NCI-H2196 treated with DMSO at 0.1 percent for 48 hours (cell line): ENCODE measurements around the gene KIF5A.
A peak's percentile ranks its signal among the peaks of the same experiment; 100 is the strongest.

Experiments
- DNase-seq: peaks from one replicate; lab custom pipeline; 2025; ENCODE audit not compliant: unreplicated experiment; lab: John Stamatoyannopoulos, UW

KIF5A gene

DNA sequence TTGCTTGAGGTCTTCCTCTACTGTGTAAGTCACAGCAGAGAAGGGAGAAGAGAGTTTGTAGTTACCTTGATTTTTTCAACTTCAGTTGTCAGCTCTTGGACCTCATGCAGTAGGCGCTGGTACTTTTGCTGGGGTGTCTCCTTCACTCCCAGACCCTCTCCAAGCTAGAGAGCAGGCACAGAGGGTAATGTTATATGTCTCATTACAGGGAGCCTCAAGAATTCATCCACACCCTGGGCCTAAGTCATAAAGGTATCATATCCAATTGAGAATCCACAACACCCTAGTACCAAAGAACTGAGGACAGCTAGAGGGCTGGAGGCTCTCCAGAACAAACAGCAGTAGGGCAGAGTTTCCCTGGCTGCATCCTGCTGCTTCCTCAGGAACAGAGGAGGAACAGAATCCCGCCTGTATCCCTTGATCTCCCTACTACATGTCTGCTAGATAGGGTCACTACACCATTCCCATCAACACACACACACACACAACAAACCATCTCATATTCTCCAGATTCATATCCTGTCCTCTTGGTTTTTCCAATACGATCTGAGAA lies 14.8 kb upstream of the KIF5A start:
- DNase-seq: no peak

GRCh38 chr12:57535764-57536596 lies 13.9 kb upstream of the KIF5A start:
- no peak for DNase-seq

- DNase-seq: no peak
These were observed 13.3 kb upstream of the KIF5A start for GRCh38 chr12:57536597-57536942.

DNA sequence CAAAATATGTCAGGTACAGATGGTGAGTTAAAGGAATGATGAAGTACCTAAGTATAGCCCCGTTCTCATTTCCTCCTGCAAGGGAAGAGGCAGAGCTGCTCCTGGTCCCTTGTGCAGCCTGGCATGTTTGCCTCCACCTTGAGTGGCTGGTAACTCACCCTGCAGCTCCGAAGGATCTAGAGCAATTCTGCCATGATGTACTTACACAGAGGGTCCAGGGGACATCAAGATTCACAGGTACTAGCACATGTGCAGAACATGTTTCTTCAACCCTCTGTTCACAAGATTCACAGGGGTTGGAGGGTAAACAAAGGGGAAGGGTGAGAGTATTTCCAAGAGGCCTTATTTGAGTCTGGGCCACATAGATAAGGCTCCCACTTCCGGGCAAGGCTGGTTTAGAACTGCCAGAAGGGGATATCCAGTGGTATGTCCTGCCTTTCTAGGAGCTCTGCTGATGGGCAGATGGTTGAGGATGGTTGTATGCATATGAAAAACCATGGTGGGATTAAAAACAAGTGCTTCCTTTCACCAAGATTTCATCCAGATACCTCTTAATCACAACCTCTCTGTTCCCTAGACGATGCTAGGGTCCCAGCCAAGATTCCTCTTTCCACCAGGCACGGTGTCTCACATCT lies 10.6 kb upstream of the KIF5A start:
- DNase-seq: no peak

DNA sequence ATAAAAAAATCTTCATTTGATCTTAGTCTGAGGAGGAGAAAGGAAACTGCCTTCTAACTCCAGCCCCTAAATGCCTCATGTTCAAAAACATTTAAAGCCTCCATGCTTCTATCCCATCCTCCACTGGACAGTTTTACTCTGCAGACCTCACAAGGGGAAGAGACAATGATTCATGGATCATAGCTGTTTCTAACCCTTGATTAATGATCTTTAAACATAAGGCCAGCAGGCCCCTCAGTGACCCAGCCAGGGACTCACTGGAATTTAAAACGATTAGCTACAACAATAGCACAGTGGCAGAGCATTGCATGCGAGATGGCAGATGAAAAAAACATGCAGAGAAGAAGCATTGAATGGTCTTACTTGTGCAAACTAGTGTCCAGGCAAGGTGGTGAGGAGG lies 8.8 kb upstream of the KIF5A start:
- DNase-seq: no peak

GRCh38 chr12:57541717-57542116 lies 8.1 kb upstream of the KIF5A start:
- DNase-seq: no peak

GRCh38 chr12:57543581-57543980 lies 6.3 kb upstream of the KIF5A start:
- peak; percentile 45 for DNase-seq

DNA sequence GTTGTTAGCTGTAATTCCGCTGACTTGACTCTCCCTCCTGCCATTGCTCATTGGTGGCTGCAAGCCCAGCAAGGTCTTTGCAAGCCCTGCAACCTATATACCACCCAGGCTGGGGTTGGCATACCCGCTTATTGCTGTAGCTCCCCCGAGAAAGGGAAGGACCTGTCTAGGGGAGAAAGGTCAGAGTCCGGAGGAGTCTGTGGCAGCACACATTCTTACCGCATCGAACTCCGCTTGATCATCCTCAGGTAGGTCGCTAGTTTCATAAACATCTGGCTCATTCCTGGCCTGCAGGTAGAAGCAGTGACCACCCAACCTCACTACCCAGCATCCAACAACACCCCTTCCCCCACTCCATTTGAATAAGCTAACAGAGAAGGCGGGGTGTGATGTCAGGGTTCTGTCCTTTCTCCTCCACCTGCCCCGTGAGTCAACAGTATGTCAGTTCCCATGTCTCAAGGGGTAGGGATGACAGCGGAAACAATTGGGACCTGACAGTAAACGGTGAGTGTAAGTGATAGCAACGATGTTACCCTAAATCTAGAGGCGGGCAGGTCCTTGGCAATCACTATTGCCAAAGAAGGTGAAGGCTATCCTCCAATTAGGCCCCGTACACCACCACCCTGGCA lies 3.9 kb upstream of the KIF5A start:
- DNase-seq: no peak

- peak; percentile 98 for DNase-seq
These were observed 3.2 kb upstream of the KIF5A start, which contains the start of gene DCTN2 for GRCh38 chr12:57546438-57547287. TSS of gene DCTN2 (minus strand) at chr12:57547192. CDS start at chr12:57547063, 129 bp downstream.

DNA sequence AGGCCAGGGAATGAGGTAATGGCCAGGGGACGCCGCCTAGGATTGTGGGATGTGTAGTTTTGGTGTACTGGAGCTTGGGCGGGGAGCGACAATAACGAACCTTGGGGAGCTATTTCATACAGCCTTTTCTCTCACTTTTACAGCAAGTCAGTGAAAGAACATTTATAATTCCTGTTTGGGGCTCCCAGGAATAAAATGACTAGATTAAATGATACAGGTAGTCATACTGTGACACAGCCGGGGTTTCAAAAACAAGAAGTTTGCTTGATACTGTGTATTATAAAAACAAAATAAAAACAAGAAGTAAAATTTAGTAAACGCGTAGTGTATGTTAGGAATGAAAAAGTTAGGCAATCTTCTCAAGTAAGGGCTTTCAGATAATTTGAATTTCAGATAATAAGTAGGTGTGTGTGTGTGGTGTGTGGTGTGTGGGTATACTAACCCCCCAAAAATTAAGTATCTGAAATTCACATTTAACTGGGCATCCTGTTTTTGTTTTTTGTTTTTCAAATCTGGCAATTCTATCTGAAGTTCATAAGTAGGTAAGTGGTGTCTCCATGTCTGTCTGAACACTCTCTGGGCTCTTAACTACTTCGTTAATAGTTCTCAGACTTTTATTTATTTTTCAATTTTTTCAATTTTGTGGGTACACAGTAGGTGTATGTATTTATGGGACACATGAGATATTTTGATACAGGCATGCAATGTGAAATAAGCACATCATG lies 2.4 kb upstream of the KIF5A start:
- no peak for DNase-seq

GRCh38 chr12:57548013-57548315 lies 1.9 kb upstream of the KIF5A start:
- DNase-seq: no peak

GRCh38 chr12:57548488-57548887 lies 1.4 kb upstream of the KIF5A start:
- DNase-seq: no peak

DNA sequence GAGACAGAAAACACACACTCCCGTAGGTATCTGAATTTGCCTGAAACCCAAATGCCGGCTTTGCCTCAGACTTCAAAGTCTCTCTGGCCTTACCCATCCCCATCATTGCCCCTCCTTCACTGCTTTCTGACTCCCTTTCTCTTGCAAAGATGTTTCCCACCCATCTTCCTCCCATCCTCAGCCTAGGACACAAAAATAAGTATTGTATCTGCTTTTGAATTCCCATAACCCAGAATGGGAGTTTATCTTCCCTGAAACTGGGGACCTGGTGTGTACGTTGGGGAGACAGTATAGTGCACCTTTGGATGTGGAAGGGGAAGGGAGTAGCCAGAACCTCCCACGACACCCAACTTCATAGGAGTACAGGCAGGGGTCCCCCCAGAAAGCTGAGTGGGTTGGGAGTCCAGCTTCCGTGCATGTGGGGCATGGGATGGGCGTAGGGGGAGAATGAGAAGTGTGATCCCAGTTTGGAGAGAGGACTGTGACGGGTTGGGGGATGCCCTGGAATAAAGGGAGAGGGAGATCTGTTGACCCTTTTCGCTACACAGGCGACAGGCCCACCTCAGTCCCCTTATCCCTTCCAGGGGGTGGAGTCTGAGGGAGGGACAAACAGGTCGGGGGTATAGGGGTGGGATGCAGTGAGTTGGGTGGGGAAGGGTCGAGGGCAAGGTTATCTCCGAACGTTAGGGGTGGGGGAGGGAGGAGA lies 488 bp upstream of the KIF5A start:
- DNase-seq: no peak

- DNase-seq: no peak
These were observed 1.1 kb downstream of the KIF5A start for GRCh38 chr12:57550641-57551549.

DNA sequence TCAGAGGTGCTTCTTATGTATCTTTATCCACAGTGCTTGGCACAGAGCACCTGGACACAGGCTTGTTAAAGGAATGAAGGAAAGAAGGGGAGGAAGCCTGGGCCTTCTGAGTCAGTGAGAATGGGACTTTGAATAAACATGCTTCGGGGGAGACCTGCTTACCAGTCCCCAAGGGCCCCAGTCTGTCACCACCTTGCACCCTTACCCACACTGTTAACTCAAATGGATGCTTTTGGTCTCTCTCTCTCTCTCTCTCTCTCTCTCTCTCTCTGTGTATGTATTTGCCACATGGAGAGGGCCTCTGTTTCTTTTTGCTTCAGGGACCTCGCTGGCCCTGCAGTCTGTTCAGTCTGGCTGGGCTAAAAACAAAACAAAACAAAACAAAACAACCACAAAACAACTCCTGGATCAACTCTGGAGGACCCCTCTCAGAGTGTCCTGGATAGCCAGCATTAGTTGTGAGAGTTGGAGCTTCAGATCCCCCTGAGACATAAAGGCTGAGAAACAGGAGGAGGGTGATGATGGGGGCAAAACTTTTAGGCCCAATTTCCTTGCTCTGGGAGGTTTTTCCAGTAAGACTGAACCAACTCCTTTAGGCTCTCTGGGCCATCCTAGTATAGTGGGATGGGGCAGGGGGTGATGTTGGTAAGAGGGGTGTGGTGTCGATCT lies 1.9 kb downstream of the KIF5A start:
- no peak for DNase-seq

- no peak for DNase-seq
These were observed 2.4 kb downstream of the KIF5A start for GRCh38 chr12:57552306-57552651.

DNA sequence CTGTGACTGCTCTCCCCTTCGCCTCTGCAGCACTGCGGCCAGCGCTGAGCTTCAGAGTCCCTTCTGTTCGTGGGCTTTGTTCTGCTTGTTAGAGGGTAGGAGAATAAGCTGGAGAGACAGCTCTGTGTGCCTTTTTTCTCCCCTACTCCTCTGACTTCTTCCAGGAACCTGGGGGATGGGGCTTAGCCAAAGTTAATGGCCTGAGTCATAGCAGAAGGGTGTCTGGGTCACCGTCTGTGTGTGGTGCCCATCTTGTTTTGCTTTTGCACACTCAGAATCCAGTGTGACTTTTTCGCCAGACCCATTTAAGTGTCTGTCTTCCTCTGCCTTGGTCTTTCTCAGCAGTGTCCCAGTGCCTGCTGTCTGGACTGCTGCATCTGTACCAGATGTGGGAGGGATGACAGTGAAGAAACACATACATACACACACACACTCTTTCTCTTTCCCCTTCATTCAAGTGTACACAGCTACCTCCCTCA lies 3.0 kb downstream of the KIF5A start:
- DNase-seq: no peak
